HepG2 (cell line): ENCODE results near the gene SLC5A5. TPM values are rescaled to one million over a fixed set of nuclear protein-coding genes. Genes with fewer than 3 reads are reported as not detected.

Experiments used
- GATAD2A ChIP-seq: IDR thresholded peaks from 2 replicates; pipeline ENCODE4 v1.6.1; 2016
- HDAC1 ChIP-seq: sonication (generic); formaldehyde crosslinking; IDR thresholded peaks from 2 replicates; pipeline ENCODE4 v1.5.1; 2020; ENCODE audit warnings: mild to moderate bottlenecking, missing genetic modification reagents
- HNF4A ChIP-seq: sonication (generic); formaldehyde crosslinking; IDR thresholded peaks from 2 replicates; pipeline ENCODE4 v1.4.0; 2020; ENCODE audit warnings: missing genetic modification reagents
- IRF1 ChIP-seq: sonication (generic); formaldehyde crosslinking; IDR thresholded peaks from 2 replicates; pipeline ENCODE4 v1.4.0; 2020; ENCODE audit warnings: low read depth, mild to moderate bottlenecking, missing genetic modification reagents
- MAF1 ChIP-seq: sonication (generic); formaldehyde crosslinking; IDR thresholded peaks from 2 replicates; pipeline ENCODE4 v1.5.0; 2020; ENCODE audit warnings: missing genetic modification reagents, borderline replicate concordance
- NFE2L1 ChIP-seq: sonication (generic); formaldehyde crosslinking; IDR thresholded peaks from 2 replicates; pipeline ENCODE4 v1.4.0; 2020; ENCODE audit warnings: missing genetic modification reagents, mild to moderate bottlenecking, borderline replicate concordance
- SALL2 ChIP-seq: sonication (generic); formaldehyde crosslinking; IDR thresholded peaks from 2 replicates; pipeline ENCODE4 v1.8.1; 2023; ENCODE audit warnings: mild to moderate bottlenecking, missing genetic modification reagents, inconsistent platforms
- SUZ12 ChIP-seq: fragments of 150-350 bp; IDR thresholded peaks from 2 replicates; pipeline ENCODE4 v1.6.1; 2014; ENCODE audit warnings: low read depth, low read length
- THAP11 ChIP-seq: IDR thresholded peaks from 2 replicates; pipeline ENCODE4 v1.6.1; 2016; ENCODE audit warnings: missing biosample characterization, missing genetic modification reagents
- ZKSCAN5 ChIP-seq: sonication (generic); formaldehyde crosslinking; IDR thresholded peaks from 2 replicates; pipeline ENCODE4 v1.5.1; 2020; ENCODE audit warnings: mild to moderate bottlenecking, missing genetic modification reagents
- ZNF136 ChIP-seq: sonication (generic); formaldehyde crosslinking; IDR thresholded peaks from 2 replicates; pipeline ENCODE4 v1.8.1; 2022; ENCODE audit warnings: low read depth, mild to moderate bottlenecking, moderate library complexity, missing genetic modification reagents
- ZNF138 ChIP-seq: sonication (generic); formaldehyde crosslinking; IDR thresholded peaks from 2 replicates; pipeline ENCODE4 v1.5.0; 2020; ENCODE audit warnings: mild to moderate bottlenecking, low read depth, missing genetic modification reagents
- ZNF230 ChIP-seq: sonication (generic); formaldehyde crosslinking; IDR thresholded peaks from 2 replicates; pipeline ENCODE4 v1.4.0; 2020; ENCODE audit warnings: mild to moderate bottlenecking, missing genetic modification reagents
- ZNF274 ChIP-seq: sonication (generic); formaldehyde crosslinking; IDR thresholded peaks from 2 replicates; pipeline ENCODE4 v1.5.1; 2020; ENCODE audit warnings: mild to moderate bottlenecking, missing genetic modification reagents
- ZNF557 ChIP-seq: sonication (generic); formaldehyde crosslinking; IDR thresholded peaks from 2 replicates; pipeline ENCODE4 v1.4.0; 2020; ENCODE audit warnings: missing genetic modification reagents
- ZNF598 ChIP-seq: sonication (generic); formaldehyde crosslinking; IDR thresholded peaks from 2 replicates; pipeline ENCODE4 v1.5.1; 2020; ENCODE audit warnings: mild to moderate bottlenecking, missing genetic modification reagents, borderline replicate concordance
- ZSCAN29 ChIP-seq: sonication (generic); formaldehyde crosslinking; conservative IDR thresholded peaks from 2 replicates; pipeline ENCODE4 v1.4.0; 2020; ENCODE audit warnings: mild to moderate bottlenecking, missing genetic modification reagents
- polyA plus RNA-seq, 8 experiments: library from polyadenylated mRNA; depleted of rRNA in 3 of 8; stranded (reverse) in 7 of 8; unstranded in 1 of 8; fragments of >200 nt; fragmentation: Illumina TruSeq in 4 of 8; extraction: Trizol in 4 of 8; gene quantifications; 2 replicates each; pipeline versions ENCODE4 v1.2.1 to v1.2.3, GENCODE V29; 2011 to 2016; ENCODE audit warnings: low read depth in 4 of 8, missing spikeins in 1 of 8, mixed read lengths in 1 of 8; ENCODE audit not compliant: insufficient read depth in 1 of 8
- total RNA-seq, 5 experiments: library from RNA; depleted of rRNA; stranded (reverse); fragments of >200 nt; fragmentation: Illumina TruSeq; extraction: Trizol; gene quantifications; 2 replicates each; pipeline ENCODE4 v1.2.3, GENCODE V29; 2016; ENCODE audit warnings: low read depth in 1 of 5
- TF ChIP-seq, protein P1 (sequence below): sonication (generic); formaldehyde crosslinking; IDR thresholded peaks from 2 replicates; pipeline ENCODE4 v1.4.0; 2020; ENCODE audit warnings: missing genetic modification reagents, borderline replicate concordance
- TF ChIP-seq, protein P2 (sequence below): sonication (generic); formaldehyde crosslinking; IDR thresholded peaks from 2 replicates; pipeline ENCODE4 v1.4.0; 2020; ENCODE audit warnings: missing genetic modification reagents
- TF ChIP-seq, protein P3 (sequence below): sonication (generic); formaldehyde crosslinking; IDR thresholded peaks from 2 replicates; pipeline ENCODE4 v1.5.0; 2020; ENCODE audit warnings: missing genetic modification reagents, mild to moderate bottlenecking, borderline replicate concordance
- TF ChIP-seq, protein P4 (sequence below): sonication (generic); formaldehyde crosslinking; IDR thresholded peaks from 2 replicates; pipeline ENCODE4 v1.5.0; 2020; ENCODE audit warnings: mild to moderate bottlenecking, missing genetic modification reagents
- TF ChIP-seq, protein P5 (sequence below): sonication (generic); formaldehyde crosslinking; IDR thresholded peaks from 2 replicates; pipeline ENCODE4 v1.4.0; 2020; ENCODE audit warnings: missing genetic modification reagents

Gene SLC5A5
- total and polyA plus RNA-seq, 2 of the 13 experiments (the other 11 are each of a cell fraction or from before 2014, with no cell fraction given): not detected

DNA sequence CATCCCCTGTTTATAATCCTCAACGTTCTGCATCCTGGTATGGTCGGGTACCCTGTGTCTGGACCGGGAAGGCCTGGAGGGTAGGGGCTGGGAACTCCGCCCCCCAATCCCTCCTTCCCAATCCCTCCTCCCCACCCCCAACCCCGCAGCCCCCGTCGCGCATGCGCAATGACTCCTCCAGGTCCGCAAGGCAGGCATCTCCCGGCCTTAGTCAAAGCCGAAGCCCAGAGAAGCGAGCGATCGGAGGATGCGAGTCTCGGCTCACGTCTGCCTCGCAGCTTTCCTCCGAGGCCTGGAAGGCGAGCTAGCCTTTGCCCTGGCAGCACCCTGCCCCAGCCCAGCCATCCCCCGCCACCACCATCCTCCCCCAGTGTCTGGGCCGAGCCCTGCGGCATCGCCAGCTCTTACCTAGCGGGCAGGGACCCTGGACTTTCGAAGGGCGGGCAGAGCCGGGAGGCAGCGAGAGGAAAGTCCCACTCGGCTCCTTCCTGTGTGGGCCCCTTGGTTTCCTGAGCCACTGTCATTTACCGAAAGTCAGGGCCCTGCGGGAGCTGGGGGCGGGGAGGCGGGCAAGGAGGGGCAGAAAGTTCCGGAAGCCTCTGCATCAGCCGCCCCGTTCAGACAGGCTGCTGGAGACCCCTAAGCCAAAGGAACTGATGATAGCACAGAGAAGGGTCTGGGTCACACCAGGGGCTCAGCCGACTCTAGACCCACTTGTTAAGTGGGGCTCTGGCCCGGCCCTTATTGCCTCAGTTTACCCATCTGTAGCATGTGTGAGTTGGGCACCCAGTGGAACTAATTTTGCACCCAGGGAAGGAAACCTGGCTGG is 24.0 kb upstream of the SLC5A5 start, which contains the start of gene JAK3 (continued):
- no peak for TF ChIP-seq ZNF274 (CRISPR knock-in tag)
- TF ChIP-seq, protein P1, sequence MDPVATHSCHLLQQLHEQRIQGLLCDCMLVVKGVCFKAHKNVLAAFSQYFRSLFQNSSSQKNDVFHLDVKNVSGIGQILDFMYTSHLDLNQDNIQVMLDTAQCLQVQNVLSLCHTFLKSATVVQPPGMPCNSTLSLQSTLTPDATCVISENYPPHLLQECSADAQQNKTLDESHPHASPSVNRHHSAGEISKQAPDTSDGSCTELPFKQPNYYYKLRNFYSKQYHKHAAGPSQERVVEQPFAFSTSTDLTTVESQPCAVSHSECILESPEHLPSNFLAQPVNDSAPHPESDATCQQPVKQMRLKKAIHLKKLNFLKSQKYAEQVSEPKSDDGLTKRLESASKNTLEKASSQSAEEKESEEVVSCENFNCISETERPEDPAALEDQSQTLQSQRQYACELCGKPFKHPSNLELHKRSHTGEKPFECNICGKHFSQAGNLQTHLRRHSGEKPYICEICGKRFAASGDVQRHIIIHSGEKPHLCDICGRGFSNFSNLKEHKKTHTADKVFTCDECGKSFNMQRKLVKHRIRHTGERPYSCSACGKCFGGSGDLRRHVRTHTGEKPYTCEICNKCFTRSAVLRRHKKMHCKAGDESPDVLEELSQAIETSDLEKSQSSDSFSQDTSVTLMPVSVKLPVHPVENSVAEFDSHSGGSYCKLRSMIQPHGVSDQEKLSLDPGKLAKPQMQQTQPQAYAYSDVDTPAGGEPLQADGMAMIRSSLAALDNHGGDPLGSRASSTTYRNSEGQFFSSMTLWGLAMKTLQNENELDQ (CRISPR knock-in tag): no peak
- TF ChIP-seq GATAD2A (CRISPR knock-in tag): peak; percentile 37
- TF ChIP-seq, protein P2, sequence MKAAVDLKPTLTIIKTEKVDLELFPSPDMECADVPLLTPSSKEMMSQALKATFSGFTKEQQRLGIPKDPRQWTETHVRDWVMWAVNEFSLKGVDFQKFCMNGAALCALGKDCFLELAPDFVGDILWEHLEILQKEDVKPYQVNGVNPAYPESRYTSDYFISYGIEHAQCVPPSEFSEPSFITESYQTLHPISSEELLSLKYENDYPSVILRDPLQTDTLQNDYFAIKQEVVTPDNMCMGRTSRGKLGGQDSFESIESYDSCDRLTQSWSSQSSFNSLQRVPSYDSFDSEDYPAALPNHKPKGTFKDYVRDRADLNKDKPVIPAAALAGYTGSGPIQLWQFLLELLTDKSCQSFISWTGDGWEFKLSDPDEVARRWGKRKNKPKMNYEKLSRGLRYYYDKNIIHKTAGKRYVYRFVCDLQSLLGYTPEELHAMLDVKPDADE (CRISPR knock-in tag): no peak
- TF ChIP-seq MAF1 (CRISPR knock-in tag): no peak
- TF ChIP-seq, protein P3, sequence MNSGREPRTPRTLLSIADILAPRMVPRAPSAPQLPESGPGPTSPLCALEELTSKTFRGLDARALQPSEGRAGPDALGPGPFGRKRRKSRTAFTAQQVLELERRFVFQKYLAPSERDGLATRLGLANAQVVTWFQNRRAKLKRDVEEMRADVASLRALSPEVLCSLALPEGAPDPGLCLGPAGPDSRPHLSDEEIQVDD (CRISPR knock-in tag): no peak
- no peak for TF ChIP-seq SALL2
- no peak for TF ChIP-seq ZNF136
- TF ChIP-seq ZNF598 (CRISPR knock-in tag): no peak
- TF ChIP-seq ZNF557 (CRISPR knock-in tag): no peak
- TF ChIP-seq ZNF230 (CRISPR knock-in tag): no peak
- no peak for TF ChIP-seq NFE2L1 (CRISPR knock-in tag)
- no peak for TF ChIP-seq ZNF138 (CRISPR knock-in tag)
- no peak for TF ChIP-seq ZKSCAN5
- peak; percentile 60 for TF ChIP-seq HDAC1 (CRISPR knock-in tag)
- TF ChIP-seq, protein P4, sequence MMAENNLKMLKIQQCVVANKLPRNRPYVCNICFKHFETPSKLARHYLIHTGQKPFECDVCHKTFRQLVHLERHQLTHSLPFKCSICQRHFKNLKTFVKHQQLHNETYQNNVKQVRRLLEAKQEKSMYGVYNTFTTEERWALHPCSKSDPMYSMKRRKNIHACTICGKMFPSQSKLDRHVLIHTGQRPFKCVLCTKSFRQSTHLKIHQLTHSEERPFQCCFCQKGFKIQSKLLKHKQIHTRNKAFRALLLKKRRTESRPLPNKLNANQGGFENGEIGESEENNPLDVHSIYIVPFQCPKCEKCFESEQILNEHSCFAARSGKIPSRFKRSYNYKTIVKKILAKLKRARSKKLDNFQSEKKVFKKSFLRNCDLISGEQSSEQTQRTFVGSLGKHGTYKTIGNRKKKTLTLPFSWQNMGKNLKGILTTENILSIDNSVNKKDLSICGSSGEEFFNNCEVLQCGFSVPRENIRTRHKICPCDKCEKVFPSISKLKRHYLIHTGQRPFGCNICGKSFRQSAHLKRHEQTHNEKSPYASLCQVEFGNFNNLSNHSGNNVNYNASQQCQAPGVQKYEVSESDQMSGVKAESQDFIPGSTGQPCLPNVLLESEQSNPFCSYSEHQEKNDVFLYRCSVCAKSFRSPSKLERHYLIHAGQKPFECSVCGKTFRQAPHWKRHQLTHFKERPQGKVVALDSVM (CRISPR knock-in tag): no peak
- TF ChIP-seq ZSCAN29 (CRISPR knock-in tag): no peak
- TF ChIP-seq, protein P5, sequence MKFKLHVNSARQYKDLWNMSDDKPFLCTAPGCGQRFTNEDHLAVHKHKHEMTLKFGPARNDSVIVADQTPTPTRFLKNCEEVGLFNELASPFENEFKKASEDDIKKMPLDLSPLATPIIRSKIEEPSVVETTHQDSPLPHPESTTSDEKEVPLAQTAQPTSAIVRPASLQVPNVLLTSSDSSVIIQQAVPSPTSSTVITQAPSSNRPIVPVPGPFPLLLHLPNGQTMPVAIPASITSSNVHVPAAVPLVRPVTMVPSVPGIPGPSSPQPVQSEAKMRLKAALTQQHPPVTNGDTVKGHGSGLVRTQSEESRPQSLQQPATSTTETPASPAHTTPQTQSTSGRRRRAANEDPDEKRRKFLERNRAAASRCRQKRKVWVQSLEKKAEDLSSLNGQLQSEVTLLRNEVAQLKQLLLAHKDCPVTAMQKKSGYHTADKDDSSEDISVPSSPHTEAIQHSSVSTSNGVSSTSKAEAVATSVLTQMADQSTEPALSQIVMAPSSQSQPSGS: no peak
- peak; percentile 57 for TF ChIP-seq HNF4A (CRISPR knock-in tag)
- TF ChIP-seq IRF1: no peak
- TF ChIP-seq THAP11 (CRISPR knock-in tag): peak; percentile 72; the same call in 1 of the 2 replicates
- TF ChIP-seq SUZ12: no peak
